ENCODE results near the gene CACNA1G.
A peak's percentile ranks its signal among the peaks of the same experiment; 100 is the strongest.

The CACNA1G gene

DNA sequence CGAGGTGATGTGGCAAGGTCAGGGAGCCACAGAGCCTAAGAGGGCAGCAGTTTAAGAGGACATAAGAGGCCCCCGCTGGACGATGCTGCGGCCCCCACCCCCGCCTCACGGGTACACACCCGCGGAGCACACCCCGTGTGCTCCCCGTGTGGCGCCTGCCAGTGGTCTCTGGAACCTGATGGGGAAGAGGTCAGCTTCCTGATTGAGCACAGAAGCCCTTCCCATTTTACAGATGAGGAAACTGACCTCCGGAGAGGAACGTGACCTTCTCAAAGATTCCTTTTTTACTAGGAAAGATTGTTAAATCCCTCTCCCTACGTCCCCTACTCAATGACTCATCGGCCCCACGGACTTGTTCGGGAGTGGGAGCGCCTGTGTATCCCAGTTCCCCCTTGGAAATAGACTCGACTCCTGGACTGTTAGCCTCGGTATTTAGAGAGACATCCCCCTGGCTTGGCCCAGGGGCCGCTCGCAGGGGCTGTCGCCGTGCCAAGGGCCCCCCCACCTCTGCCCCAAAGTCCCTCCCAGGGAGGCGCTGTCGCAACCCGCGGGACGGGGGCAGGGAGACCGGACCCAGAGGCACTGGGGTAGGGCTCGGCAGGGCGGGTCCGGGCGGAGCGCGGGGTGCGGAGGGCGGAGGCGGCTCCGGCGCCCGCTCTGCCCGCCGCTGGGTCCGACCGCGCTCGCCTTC lies 73.9 kb downstream of the CACNA1G start, which contains the start of gene ABCC3:
TSS of gene ABCC3 (plus strand) at position 658 of the 691 bp plus-strand sequence. CDS start 56 bp downstream, outside the sequence.
- no peak for DNase-seq (ENCODE audit: low spot score)

DNA sequence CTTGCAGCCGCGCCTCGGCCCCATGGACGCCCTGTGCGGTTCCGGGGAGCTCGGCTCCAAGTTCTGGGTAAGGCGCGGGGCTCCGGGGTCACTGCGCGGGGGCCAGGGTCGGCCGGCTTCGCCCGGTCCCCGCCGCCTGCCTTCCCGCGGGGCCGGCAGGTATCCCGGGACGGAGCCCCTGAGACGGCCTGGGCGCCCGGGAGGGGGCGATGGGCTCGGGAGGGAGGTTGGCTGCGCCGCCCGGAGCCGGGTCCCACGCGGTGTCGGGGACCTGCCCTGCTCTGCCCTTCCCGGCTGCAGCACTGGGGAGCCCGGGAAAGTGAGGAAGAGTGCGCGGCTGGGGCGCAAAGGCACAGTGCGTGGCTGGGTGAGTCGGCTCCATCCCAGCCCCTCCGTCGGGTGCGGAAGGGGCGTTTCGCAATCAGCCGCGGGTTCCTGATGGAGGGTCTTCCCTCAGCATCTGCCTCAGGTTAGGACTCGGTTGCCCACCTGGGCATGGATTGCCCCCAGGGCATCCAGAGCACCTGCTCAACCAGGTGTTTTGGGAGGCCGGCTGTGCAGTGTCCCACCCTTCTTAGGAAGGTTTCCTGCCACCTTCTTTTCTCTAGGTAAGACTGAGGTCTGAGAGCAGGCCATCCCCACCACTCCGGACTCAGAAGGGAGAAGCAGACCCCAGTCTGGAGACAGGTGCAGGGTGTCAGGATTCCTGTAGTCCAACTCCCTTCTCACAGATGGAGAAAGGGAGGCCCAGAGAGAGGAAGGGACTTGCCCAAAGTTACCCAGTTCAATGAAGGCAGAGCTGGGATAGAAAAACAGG lies 74.6 kb downstream of the CACNA1G start:
- no peak for DNase-seq (ENCODE audit: low spot score)

- no peak for DNase-seq (ENCODE audit: low spot score)
Observed at GRCh38 chr17:50635732-50635981, 75.1 kb downstream of the CACNA1G start.

- no peak for DNase-seq (ENCODE audit: low spot score)
Observed at GRCh38 chr17:50635982-50636803, 75.7 kb downstream of the CACNA1G start.

GRCh38 chr17:50636804-50637195 lies 76.3 kb downstream of the CACNA1G start:
- DNase-seq (ENCODE audit: low spot score), result no peak

GRCh38 chr17:50637829-50638605 lies 77.5 kb downstream of the CACNA1G start:
- DNase-seq (ENCODE audit: low spot score), result no peak

DNA sequence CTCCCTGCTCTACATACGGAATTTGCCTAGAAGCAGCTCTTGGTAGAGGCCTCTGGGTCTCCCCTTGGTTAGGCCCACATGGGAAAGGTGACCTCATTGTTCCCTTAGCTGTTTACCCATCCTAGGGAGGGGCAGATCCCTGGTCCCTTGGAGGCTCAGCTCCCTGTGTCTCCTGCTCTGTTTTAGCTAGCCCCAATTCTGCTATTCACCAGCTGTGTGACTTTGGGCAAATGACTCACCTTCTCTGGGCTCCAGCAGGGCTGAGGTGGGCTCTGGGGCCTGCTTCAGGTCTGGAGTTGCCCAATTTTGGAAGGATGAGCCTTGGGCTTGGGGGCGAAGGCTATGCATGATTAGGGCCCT lies 78.1 kb downstream of the CACNA1G start:
- no peak for DNase-seq (ENCODE audit: low spot score)

DNA sequence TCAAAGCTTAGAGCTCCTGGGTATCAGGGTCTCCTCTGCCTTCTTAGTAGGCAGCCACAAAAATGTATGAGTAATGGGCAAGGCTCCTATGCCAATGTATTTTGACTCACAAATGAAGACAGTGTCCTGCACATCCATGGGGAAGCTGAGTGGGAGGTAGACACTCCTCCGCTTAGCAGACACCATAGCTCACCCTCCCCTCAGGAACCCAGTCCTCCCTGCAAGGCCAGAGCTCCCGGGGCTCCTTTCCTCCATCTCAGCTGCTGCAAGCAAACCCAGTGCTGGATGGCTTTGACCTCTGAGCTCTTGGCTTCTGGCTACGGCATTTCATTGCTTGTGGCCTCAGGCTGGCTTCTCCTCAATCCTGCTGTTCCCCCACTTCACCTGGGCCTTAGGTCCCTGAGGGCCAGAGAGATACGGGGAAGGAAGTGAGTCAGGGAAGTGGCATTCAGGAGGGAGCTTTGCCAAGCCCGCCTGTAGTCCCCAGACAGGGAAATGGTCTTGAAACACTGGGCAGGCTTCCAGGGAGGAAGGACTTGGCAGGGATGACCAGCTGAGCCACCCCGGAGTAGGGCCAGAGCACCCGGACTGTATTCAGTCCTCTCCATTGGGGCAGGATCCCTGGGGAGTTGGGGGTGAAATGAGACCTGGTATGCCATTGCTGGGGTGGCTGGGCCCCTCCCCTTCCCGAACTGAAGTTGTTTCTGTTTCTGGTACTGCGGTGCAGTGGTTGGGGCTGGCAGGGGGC lies 78.6 kb downstream of the CACNA1G start:
- peak; percentile 99 for DNase-seq (ENCODE audit: low spot score)

GRCh38 chr17:50640686-50641351 lies 80.3 kb downstream of the CACNA1G start:
- no peak for DNase-seq (ENCODE audit: low spot score)

DNA sequence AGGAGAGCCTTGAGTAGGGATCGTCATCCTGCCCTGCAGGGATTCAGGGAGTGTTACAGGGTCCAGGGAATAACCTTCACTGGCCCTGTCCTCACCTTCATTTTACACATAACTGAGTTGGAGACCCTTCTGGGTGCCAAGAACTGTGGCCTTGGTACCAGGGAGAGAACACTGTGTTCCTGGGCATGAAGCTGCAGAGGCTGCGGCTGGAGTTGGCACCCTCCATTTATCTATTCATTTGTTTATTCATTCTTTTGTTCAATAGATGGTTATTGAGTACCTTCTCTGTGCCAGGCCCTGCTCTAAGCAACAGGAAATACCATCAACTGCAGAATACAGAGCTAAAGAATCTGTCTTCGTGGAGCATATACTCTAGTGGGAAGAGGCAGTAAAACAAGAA lies 80.8 kb downstream of the CACNA1G start:
- DNase-seq (ENCODE audit: low spot score), result no peak

GRCh38 chr17:50642071-50642721 lies 81.7 kb downstream of the CACNA1G start:
- no peak for DNase-seq (ENCODE audit: low spot score)

DNA sequence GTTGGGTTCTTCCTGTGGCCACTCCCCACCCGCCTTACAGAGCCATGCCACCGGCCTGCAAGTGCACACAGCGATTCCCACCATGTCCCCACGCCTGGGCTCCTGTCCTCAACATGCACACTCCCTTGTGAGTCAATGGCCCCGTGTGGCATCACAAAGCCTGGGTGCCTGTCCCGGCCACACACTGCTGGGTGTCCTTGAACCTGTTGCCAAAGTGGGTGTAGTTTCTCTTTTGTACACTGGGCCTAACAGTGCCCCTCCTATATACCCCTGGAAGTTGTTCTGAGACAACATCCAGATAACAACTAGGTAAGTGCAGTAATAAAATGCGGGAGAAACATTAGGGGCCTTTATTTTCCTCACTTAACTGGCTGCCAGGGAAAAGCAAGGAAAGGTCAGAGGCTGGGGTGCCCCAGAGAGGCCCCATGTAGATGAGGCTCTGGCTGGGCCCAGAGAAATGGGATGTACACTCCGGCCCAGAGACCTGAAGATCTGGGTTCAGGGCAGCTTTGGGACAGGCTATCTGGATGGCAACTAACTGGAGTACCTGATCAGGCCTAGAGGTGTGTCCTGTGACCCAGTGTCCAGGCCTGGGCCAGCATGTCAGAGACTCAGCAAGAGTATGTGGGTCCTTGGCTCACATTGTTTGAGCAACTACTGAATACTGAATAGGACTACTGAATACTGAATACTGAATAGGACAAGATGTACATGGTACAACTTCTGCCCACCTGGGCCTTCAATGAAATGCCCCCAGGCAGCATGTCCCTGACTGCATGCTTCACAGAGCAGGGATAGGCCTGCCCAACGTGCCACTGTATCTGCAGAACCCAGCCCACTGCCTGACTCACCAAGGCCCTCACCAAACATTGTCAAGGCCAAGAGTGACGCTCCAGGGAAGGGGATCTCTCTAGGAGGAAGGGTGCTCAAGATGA lies 82.5 kb downstream of the CACNA1G start:
- DNase-seq (ENCODE audit: low spot score), result no peak

- no peak for DNase-seq (ENCODE audit: low spot score)
Observed at GRCh38 chr17:50645748-50646682, 85.5 kb downstream of the CACNA1G start.

DNA sequence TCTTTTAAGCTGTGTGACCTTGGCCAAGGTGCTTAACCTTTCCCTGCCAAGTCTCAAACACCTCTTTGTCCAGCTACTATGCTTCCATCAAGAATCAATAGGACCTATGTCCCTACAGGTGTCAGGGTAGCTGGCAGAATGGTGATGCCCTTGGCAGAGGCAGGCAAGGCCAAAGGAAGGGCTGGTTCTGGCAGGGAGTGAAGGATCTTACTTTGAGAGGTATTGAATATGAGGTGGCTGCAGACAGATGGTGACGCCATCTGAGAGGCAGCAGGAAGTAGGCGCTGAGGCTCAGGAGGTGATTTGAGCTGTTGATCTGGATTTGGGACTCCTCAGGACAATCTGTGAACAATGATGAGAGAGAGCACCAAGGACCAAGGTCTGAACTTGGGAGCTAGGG lies 86.7 kb downstream of the CACNA1G start:
- no peak for DNase-seq (ENCODE audit: low spot score)

- no peak for DNase-seq (ENCODE audit: low spot score)
Observed at GRCh38 chr17:50649042-50649908, 88.8 kb downstream of the CACNA1G start.

- DNase-seq (ENCODE audit: low spot score), result no peak
Observed at GRCh38 chr17:50651661-50652060, 91.1 kb downstream of the CACNA1G start.

- no peak for DNase-seq (ENCODE audit: low spot score)
Observed at GRCh38 chr17:50653738-50654137, 93.2 kb downstream of the CACNA1G start.

All from kidney capillary endothelial cell (primary cell).